Measurements from ENCODE around the gene ZSCAN5A. TPM values are rescaled to one million over a fixed set of nuclear protein-coding genes. Genes with fewer than 3 reads are reported as not detected.

ZSCAN5A gene
- total and polyA plus RNA-seq, 10 of the 15 experiments (the other 5 are each of a cell fraction or from before 2014, with no cell fraction given), result 5.5 to 12.0 (median 8.7) TPM

GRCh38 chr19:56177564-56178243, 136.9 kb downstream of the ZSCAN5A start:
- H3K36me3 ChIP-seq (ENCODE audit: control insufficient read depth in 2 of 2, insufficient read depth in 2 of 2, low read length in 1 of 2), result no peaks in the 10 kb centered on the region
- ATAC-seq, result no peak
- H3K9ac ChIP-seq (ENCODE audit: control insufficient read depth, insufficient read depth, low read length), result no peak overlapping the region
- no peak overlapping the region for H3K4me3 ChIP-seq
- RAD21 ChIA-PET (ENCODE audit: unreplicated experiment), result no interaction called here
- H3K27me3 ChIP-seq (replicated peaks in 1 of 2; ENCODE audit: control insufficient read depth in 2 of 2, insufficient read depth in 2 of 2, low read length in 1 of 2), result no peaks in the 10 kb centered on the region; a peak in 1 of 4 replicates
- in situ Hi-C loops (cut with MboI) (no loop called here), intact Hi-C loops (cut with micrococcal nuclease; ENCODE audit: unreplicated experiment) (no loop called here)
- H3K4me2 ChIP-seq (ENCODE audit: control insufficient read depth, insufficient read depth), result no peak overlapping the region
- H3K27ac ChIP-seq (ENCODE audit: control insufficient read depth, insufficient read depth), result no peak overlapping the region
- WGBS (ENCODE audit: insufficient coverage, insufficient replicate concordance, low lambda C conversion rate, missing lambda C conversion rate), result 44% methylated on average over 11 of the region's 11 CpGs
- no peaks in the 10 kb centered on the region for H3K79me2 ChIP-seq (ENCODE audit: control insufficient read depth, insufficient read depth, low read length)
- H2AFZ ChIP-seq (ENCODE audit: control insufficient read depth, low read depth, low read length), result no peak overlapping the region
- no peak for DNase-seq (ENCODE audit: low read depth, low spot score)
- H4K20me1 ChIP-seq (ENCODE audit: control insufficient read depth, insufficient read depth), result no peaks in the 10 kb centered on the region
- CTCF ChIA-PET, result interaction anchor here (0.6 to 1.7 kb wide), 5 partner anchors 15 to 545 kb away, joined by 3 to 6 read pairs (median 5); no protein-coding TSS in a partner anchor
- H3K4me1 ChIP-seq (ENCODE audit: control insufficient read depth, insufficient read depth, low read length), result no peaks in the 10 kb centered on the region
- no peak for TF ChIP-seq ZBED1 (IDR thresholded peaks at IDR 0.05; ENCODE audit: borderline replicate concordance)
- TF ChIP-seq NR2C1 (IDR thresholded peaks at IDR 0.05), result no peak
- BruUV-seq (replicated peaks), result no TSS peak
- H3K9me3 ChIP-seq (replicated peaks; ENCODE audit: control insufficient read depth, insufficient read depth, low read length), result no peaks in the 10 kb centered on the region
- SMC1A ChIA-PET (ENCODE audit: uncharacterized antibody, unreplicated experiment), result interaction anchor here (0.6 to 1.0 kb wide), 2 partner anchors 76 to 111 kb away, joined by 3 to 4 read pairs; no protein-coding TSS in a partner anchor
- POLR2A ChIA-PET, result no interaction called here
- FAIRE-seq, result no peak

DNA sequence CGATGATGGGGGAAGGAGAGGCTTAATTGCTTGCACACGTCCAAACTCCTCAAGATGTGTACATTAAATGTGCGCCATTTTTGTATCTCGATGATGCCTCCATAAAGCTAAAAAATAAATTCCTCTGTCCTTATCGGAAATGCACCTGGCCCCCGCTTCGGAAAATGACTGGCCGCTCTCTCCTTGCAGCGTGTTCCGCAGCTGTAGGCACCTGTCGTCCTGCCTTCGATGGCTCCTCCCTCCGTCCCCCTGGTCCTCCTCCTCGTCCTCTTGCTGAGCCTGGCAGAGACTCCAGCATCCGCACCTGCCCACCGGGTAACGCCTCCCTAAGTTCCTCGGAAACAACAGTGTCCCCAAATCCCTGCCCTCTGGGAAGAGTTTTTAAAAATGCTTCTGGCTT, 137.8 kb downstream of the ZSCAN5A start:
- BruUV-seq (replicated peaks), result no TSS peak
- H3K4me2 ChIP-seq (ENCODE audit: control insufficient read depth, insufficient read depth), result no peak overlapping the region
- H4K20me1 ChIP-seq (ENCODE audit: control insufficient read depth, insufficient read depth), result no peaks in the 10 kb centered on the region
- H3K4me1 ChIP-seq (ENCODE audit: control insufficient read depth, insufficient read depth, low read length), result no peaks in the 10 kb centered on the region
- no peak overlapping the region for H2AFZ ChIP-seq (ENCODE audit: control insufficient read depth, low read depth, low read length)
- H3K4me3 ChIP-seq, result no peak overlapping the region
- RAD21 ChIA-PET (ENCODE audit: unreplicated experiment), result no interaction called here
- H3K9me3 ChIP-seq (replicated peaks; ENCODE audit: control insufficient read depth, insufficient read depth, low read length), result no peaks in the 10 kb centered on the region
- FAIRE-seq (no peak), ATAC-seq (no peak), DNase-seq (ENCODE audit: low read depth, low spot score) (no peak)
- intact Hi-C loops (cut with micrococcal nuclease; ENCODE audit: unreplicated experiment), result no loop called here
- WGBS (ENCODE audit: insufficient coverage, insufficient replicate concordance, low lambda C conversion rate, missing lambda C conversion rate), result 67% methylated on average over 18 of the region's 18 CpGs
- POLR2A ChIA-PET, result no interaction called here
- SMC1A ChIA-PET (ENCODE audit: uncharacterized antibody, unreplicated experiment), result no interaction called here
- H3K79me2 ChIP-seq (ENCODE audit: control insufficient read depth, insufficient read depth, low read length), result no peaks in the 10 kb centered on the region
- H3K27ac ChIP-seq (ENCODE audit: control insufficient read depth, insufficient read depth), result no peak overlapping the region
- H3K36me3 ChIP-seq (ENCODE audit: control insufficient read depth in 2 of 2, insufficient read depth in 2 of 2, low read length in 1 of 2), result no peaks in the 10 kb centered on the region
- H3K9ac ChIP-seq (ENCODE audit: control insufficient read depth, insufficient read depth, low read length), result no peak overlapping the region
- H3K27me3 ChIP-seq (replicated peaks in 1 of 2; ENCODE audit: control insufficient read depth in 2 of 2, insufficient read depth in 2 of 2, low read length in 1 of 2), result no peaks in the 10 kb centered on the region; a peak in 1 of 4 replicates
- CTCF ChIA-PET, result interaction anchor here (0.6 to 1.6 kb wide), 3 partner anchors 16 to 156 kb away, joined by 3 to 5 read pairs (median 3); no protein-coding TSS in a partner anchor
- in situ Hi-C loops (cut with MboI), result no loop called here
- TF ChIP-seq ZNF217 (IDR thresholded peaks at IDR 0.05) (no peak), BACH1 (IDR thresholded peaks at IDR 0.05; ENCODE audit: borderline replicate concordance) (no peak), IKZF2 (IDR thresholded peaks at IDR 0.05) (no peak), NFYA (IDR thresholded peaks at IDR 0.05; ENCODE audit: borderline replicate concordance, low read depth, low read length) (no peak), PAX5 (IDR thresholded peaks at IDR 0.05; ENCODE audit: borderline replicate concordance, low read depth, low read length) (no peak), ZNF622 (IDR thresholded peaks at IDR 0.05) (no peak), MTA3 (IDR thresholded peaks at IDR 0.05; ENCODE audit: borderline replicate concordance, low read length) (no peak), TARDBP (IDR thresholded peaks at IDR 0.05; ENCODE audit: borderline replicate concordance) (no peak), SRF (IDR thresholded peaks at IDR 0.05; ENCODE audit: low read depth in 2 of 2, low read length in 2 of 2) (no peak)
- TF ChIP-seq, protein P1, sequence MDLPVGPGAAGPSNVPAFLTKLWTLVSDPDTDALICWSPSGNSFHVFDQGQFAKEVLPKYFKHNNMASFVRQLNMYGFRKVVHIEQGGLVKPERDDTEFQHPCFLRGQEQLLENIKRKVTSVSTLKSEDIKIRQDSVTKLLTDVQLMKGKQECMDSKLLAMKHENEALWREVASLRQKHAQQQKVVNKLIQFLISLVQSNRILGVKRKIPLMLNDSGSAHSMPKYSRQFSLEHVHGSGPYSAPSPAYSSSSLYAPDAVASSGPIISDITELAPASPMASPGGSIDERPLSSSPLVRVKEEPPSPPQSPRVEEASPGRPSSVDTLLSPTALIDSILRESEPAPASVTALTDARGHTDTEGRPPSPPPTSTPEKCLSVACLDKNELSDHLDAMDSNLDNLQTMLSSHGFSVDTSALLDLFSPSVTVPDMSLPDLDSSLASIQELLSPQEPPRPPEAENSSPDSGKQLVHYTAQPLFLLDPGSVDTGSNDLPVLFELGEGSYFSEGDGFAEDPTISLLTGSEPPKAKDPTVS (IDR thresholded peaks at IDR 0.05; ENCODE audit: low read depth, low read length), result no peak
- TF ChIP-seq, protein P2, sequence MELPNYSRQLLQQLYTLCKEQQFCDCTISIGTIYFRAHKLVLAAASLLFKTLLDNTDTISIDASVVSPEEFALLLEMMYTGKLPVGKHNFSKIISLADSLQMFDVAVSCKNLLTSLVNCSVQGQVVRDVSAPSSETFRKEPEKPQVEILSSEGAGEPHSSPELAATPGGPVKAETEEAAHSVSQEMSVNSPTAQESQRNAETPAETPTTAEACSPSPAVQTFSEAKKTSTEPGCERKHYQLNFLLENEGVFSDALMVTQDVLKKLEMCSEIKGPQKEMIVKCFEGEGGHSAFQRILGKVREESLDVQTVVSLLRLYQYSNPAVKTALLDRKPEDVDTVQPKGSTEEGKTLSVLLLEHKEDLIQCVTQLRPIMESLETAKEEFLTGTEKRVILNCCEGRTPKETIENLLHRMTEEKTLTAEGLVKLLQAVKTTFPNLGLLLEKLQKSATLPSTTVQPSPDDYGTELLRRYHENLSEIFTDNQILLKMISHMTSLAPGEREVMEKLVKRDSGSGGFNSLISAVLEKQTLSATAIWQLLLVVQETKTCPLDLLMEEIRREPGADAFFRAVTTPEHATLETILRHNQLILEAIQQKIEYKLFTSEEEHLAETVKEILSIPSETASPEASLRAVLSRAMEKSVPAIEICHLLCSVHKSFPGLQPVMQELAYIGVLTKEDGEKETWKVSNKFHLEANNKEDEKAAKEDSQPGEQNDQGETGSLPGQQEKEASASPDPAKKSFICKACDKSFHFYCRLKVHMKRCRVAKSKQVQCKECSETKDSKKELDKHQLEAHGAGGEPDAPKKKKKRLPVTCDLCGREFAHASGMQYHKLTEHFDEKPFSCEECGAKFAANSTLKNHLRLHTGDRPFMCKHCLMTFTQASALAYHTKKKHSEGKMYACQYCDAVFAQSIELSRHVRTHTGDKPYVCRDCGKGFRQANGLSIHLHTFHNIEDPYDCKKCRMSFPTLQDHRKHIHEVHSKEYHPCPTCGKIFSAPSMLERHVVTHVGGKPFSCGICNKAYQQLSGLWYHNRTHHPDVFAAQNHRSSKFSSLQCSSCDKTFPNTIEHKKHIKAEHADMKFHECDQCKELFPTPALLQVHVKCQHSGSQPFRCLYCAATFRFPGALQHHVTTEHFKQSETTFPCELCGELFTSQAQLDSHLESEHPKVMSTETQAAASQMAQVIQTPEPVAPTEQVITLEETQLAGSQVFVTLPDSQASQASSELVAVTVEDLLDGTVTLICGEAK (IDR thresholded peaks at IDR 0.05; ENCODE audit: borderline replicate concordance), result no peak

Data from GM12878 (cell line).